Natural killer cell treated with Interleukin-12 subunit alpha and Interleukin-12 subunit beta and Interleukin-15 and Interleukin-18, amount 100 ng/mL, for 72 hours (primary cell): ENCODE data around the gene FRG2. TPM values are rescaled to one million over a fixed set of nuclear protein-coding genes. Genes with fewer than 3 reads are reported as not detected.
"Not testable (repeated sequence)": the region's sequence is repeated elsewhere in the genome, so short reads cannot be mapped to it uniquely, and the experiment has no call there.

Experiments used
- ATAC-seq, 2 donors: fragments of 150-1000 bp; cut with Tn5 transposase in 1 of 2; sonication (Bioruptor Pico), chemical (Tn5 transposase) in 1 of 2; 2 replicates each; pipeline ENCODE4 v1.10.0; 2021
- DNase-seq: peaks from one replicate; pipeline ENCODE4 v3.0.0; 2022; ENCODE audit warnings: low spot score
- H3K27ac Mint-ChIP-seq, 2 donors: 1 replicate in 1 of 2; 2 replicates in 1 of 2; pipeline ENCODE4 v1.8.0; 2022; ENCODE audit warnings: mixed read lengths in 2 of 2, mild to moderate bottlenecking in 1 of 2, moderate library complexity in 1 of 2
- H3K27me3 Mint-ChIP-seq, 2 donors: 1 replicate in 1 of 2; 2 replicates in 1 of 2; pipeline ENCODE4 v1.8.0; 2022; ENCODE audit warnings: mixed read lengths in 2 of 2
- H3K36me3 Mint-ChIP-seq: one replicate; pipeline ENCODE4 v1.8.0; 2022; ENCODE audit warnings: mixed read lengths
- H3K4me1 Mint-ChIP-seq, 2 donors: 1 replicate in 1 of 2; 2 replicates in 1 of 2; pipeline ENCODE4 v1.8.0; 2022; ENCODE audit warnings: low read depth in 2 of 2, mixed read lengths in 2 of 2, mild to moderate bottlenecking in 1 of 2
- H3K4me3 Mint-ChIP-seq: one replicate; pipeline ENCODE4 v1.8.0; 2022; ENCODE audit warnings: mixed read lengths
- H3K9me3 Mint-ChIP-seq: 2 replicates; pipeline ENCODE4 v1.8.0; 2022; ENCODE audit warnings: mixed read lengths
- total RNA-seq, 2 donors: library from RNA; stranded (reverse); gene quantifications; one replicate each; pipeline ENCODE4 v1.2.3, GENCODE V29; 2022

FRG2 gene
- total RNA-seq, 2 donors from 2014 or later, result not detected

- H3K4me3 Mint-ChIP-seq, result peak overlapping the region; percentile 46
- peaks cover 14% of the 10 kb centered on the region for H3K36me3 Mint-ChIP-seq
- DNase-seq, ATAC-seq, H3K9me3 Mint-ChIP-seq, H3K27ac Mint-ChIP-seq: not testable (repeated sequence)
- peaks cover 23 to 38% of the 10 kb centered on the region in 2 donors for H3K4me1 Mint-ChIP-seq
- peaks cover 45 to 55% of the 10 kb centered on the region in 2 donors for H3K27me3 Mint-ChIP-seq
Measured at GRCh38 chr4:190019859-190020463, 7.1 kb downstream of the FRG2 start.

- peaks cover 14% of the 10 kb centered on the region for H3K36me3 Mint-ChIP-seq
- no peak for DNase-seq
- H3K27me3 Mint-ChIP-seq, result peaks cover 45 to 59% of the 10 kb centered on the region in 2 donors
- peaks cover 23 to 41% of the 10 kb centered on the region in 2 donors for H3K4me1 Mint-ChIP-seq
- H3K9me3 Mint-ChIP-seq, result no peaks in the 10 kb centered on the region
- no peak for ATAC-seq
- peak overlapping the region; percentile 46 for H3K4me3 Mint-ChIP-seq
- H3K27ac Mint-ChIP-seq, result no peak overlapping the region
Measured at GRCh38 chr4:190019023-190019858, 7.8 kb downstream of the FRG2 start.

DNA sequence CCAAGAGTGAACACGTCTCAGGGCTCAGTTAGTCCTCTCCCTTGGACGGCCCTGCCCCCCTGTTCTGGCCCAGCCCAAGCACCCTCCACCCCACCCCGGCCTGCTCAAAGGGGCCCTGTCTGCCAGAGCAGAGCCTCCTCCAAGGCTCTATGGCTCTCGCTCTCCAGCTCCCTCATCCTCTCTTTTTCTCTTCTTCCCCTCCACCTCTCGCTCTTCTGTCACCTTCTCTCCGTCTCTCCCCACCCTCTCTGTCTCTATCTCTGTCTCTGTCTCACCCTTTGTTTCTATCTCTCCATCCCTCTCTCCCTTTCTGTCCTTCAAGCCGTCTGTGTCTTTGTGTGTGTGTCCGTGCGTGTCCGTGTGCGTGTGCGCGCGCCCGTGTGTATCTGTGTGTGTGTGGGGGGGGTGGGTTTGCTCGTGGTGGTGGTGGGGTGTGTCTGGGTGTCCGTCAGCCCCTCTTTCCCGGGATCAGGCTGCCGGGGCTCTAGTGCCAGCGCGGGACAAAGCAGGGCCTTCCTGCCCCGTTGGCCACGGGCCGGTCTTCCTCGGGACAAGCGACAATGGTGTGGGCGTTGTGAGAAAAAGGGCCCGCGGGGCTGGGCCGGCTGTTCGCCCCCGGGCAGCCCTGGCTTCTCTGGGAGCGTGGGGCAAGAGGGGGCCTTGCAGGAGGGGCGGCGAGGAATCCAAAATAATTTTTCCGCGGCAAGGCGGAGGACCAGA is 8.7 kb downstream of the FRG2 start:
- peaks cover 48 to 61% of the 10 kb centered on the region in 2 donors for H3K27me3 Mint-ChIP-seq
- H3K36me3 Mint-ChIP-seq, result peaks cover 18% of the 10 kb centered on the region
- no peak for DNase-seq
- peaks cover 23 to 42% of the 10 kb centered on the region in 2 donors for H3K4me1 Mint-ChIP-seq
- peak overlapping the region in 1 of 2 donors; percentile 3 for H3K27ac Mint-ChIP-seq
- H3K4me3 Mint-ChIP-seq, result peak overlapping the region; percentile 7
- no peak for ATAC-seq
- H3K9me3 Mint-ChIP-seq, result no peaks in the 10 kb centered on the region

- peak overlapping the region; percentile 51 for H3K4me3 Mint-ChIP-seq
- peaks cover 49 to 61% of the 10 kb centered on the region in 2 donors for H3K27me3 Mint-ChIP-seq
- peak overlapping the region in 1 of 2 donors; percentile 3 for H3K27ac Mint-ChIP-seq
- DNase-seq (no peak), ATAC-seq (no peak)
- H3K36me3 Mint-ChIP-seq, result peaks cover 18% of the 10 kb centered on the region
- H3K4me1 Mint-ChIP-seq, result peaks cover 23 to 42% of the 10 kb centered on the region in 2 donors
- no peaks in the 10 kb centered on the region for H3K9me3 Mint-ChIP-seq
Measured at GRCh38 chr4:190017357-190018200, 9.5 kb downstream of the FRG2 start.

- no peak for ATAC-seq
- Mint-ChIP-seq H3K9me3 (no peaks in the 10 kb centered on the region), H3K4me3 (peak overlapping the region; percentile 51), H3K27me3 (peaks cover 50 to 61% of the 10 kb centered on the region in 2 donors), H3K27ac (no peak overlapping the region), H3K4me1 (peaks cover 23 to 42% of the 10 kb centered on the region in 2 donors), H3K36me3 (peaks cover 18% of the 10 kb centered on the region)
- DNase-seq, result no peak
Measured at GRCh38 chr4:190016369-190017289, 10.4 kb downstream of the FRG2 start.

DNA sequence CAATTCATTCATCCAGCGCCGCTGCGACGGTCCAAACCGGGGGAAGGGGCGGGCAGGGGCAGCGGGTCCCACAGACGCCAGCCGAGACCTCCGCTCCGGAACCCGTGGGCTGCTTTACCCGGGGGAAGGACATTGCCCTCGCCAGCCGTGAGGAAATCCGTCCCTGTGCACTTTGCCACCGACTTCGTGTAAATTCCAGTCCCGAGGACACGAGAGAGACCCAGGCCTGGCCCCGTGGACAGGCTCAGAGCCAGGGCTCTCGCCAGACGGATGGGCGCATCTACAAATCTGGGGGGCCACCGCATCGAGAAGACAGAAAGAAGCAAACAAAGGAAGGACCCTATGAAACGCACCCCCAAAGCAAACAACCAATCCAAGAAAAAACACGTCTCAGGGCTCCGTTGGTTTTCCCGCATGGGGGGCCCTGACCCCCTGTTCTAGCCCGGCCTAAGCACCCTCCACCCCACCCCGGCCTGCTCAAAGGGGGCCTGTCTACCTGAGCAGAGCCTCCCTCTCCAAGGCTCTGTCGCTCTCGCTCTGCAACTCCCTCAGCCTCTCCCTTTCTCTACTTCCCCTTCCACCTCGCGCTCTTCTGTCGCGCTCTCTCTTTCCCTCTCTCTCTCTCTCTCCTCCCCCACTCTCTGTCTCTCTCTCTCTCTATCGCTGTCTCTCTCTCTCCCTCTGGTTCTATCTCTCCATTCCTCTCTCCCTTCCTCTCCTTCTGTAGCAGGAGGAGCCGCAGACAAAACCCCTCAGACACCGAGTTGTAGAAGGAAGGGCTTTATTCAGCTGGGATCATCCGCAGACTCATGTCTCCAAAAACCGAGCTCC is 11.3 kb downstream of the FRG2 start:
- Mint-ChIP-seq H3K4me3 (peak overlapping the region; percentile 51), H3K9me3 (no peaks in the 10 kb centered on the region), H3K36me3 (peaks cover 18% of the 10 kb centered on the region), H3K27me3 (peaks cover 46 to 55% of the 10 kb centered on the region in 2 donors), H3K4me1 (peaks cover 23 to 36% of the 10 kb centered on the region in 2 donors), H3K27ac (no peak overlapping the region)
- DNase-seq, result no peak
- no peak for ATAC-seq

DNA sequence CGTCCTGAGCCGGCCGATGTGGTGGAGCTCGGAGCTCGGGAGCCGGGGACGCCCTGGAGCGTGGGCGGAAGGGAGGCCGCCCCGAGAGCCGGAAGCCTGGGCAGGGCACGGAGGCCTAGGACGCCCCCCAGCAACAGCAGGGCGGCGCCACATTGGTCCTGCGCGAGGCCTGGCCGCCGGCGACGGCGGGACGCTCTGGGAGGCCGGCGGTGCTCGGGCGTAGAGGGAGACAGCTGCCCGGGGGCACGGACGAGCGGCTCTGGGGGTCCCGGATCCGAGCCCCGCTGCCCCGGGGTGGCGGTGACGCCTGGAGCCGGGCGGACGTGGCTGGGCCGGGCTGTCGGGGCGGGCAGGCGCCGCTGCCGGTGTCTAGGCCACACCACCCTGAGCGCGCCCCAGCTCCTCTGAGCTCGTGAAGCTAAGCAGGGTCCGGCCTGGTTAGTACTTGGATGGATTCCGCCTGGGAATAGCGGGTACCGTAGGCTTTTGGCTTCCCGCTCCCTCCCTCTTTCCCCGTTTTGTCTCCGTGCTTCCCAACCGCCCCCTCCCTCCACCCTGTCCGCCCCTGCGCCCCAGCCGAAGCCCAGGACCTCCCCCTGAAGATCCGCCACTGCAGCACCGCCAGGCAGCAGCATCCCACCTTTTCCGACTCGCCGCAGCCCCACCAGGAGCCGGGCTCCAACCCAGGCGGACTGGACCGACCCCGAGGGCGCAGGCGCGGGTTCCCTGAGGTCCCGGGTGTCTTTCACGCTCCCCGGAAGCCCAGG is 12.1 kb downstream of the FRG2 start:
- H3K9me3 Mint-ChIP-seq, result no peaks in the 10 kb centered on the region
- H3K4me1 Mint-ChIP-seq, result peaks cover 20 to 32% of the 10 kb centered on the region in 2 donors
- peak overlapping the region; percentile 70 for H3K4me3 Mint-ChIP-seq
- peak; percentile 83 to 85 for ATAC-seq
- no peak overlapping the region for H3K27ac Mint-ChIP-seq
- H3K36me3 Mint-ChIP-seq, result peaks cover 18% of the 10 kb centered on the region
- peaks cover 41 to 47% of the 10 kb centered on the region in 2 donors for H3K27me3 Mint-ChIP-seq
- no peak for DNase-seq

DNA sequence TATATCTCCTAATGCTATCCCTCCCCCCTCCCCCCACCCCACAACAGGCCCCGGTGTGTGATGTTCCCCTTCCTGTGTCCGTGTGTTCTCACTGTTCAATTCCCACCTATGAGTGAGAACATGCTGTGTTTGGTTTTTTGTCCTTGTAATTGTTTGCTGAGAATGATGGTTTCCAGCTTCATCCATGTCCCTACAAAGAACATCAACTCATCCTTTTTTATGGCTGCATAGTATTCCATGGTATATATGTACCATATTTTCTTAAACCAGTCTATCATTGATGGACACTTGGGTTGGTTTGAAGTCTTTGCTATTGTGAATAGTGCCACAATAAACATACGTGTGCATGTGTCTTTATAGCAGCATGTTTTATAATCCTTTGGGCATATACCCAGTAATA is 37.1 kb downstream of the FRG2 start:
- not testable (repeated sequence) for DNase-seq, H3K9me3 Mint-ChIP-seq, H3K4me1 Mint-ChIP-seq, H3K4me3 Mint-ChIP-seq, ATAC-seq, H3K27ac Mint-ChIP-seq, H3K36me3 Mint-ChIP-seq
- H3K27me3 Mint-ChIP-seq, result peaks cover 7 to 10% of the 10 kb centered on the region in 2 donors

- Mint-ChIP-seq H3K27ac (no peak overlapping the region), H3K4me1 (no peaks in the 10 kb centered on the region), H3K4me3 (no peak overlapping the region), H3K9me3 (no peaks in the 10 kb centered on the region), H3K27me3 (peaks cover 7 to 9% of the 10 kb centered on the region in 2 donors), H3K36me3 (no peaks in the 10 kb centered on the region)
- ATAC-seq, result no peak
- no peak for DNase-seq
Measured at GRCh38 chr4:189988877-189989431, 38.1 kb downstream of the FRG2 start.

- not testable (repeated sequence) for H3K4me1 Mint-ChIP-seq, H3K4me3 Mint-ChIP-seq, H3K9me3 Mint-ChIP-seq, H3K27me3 Mint-ChIP-seq, H3K27ac Mint-ChIP-seq, H3K36me3 Mint-ChIP-seq, DNase-seq, ATAC-seq
Measured at GRCh38 chr4:189985651-189986243, 41.3 kb downstream of the FRG2 start.

GRCh38 chr4:189984661-189985060 is 42.4 kb downstream of the FRG2 start:
- not testable (repeated sequence) for DNase-seq, H3K36me3 Mint-ChIP-seq, H3K4me3 Mint-ChIP-seq, ATAC-seq, H3K27ac Mint-ChIP-seq, H3K9me3 Mint-ChIP-seq, H3K27me3 Mint-ChIP-seq, H3K4me1 Mint-ChIP-seq
